ENCODE results near the gene PDZD8. TPM values are rescaled to one million over a fixed set of nuclear protein-coding genes. Genes with fewer than 3 reads are reported as not detected.

Gene PDZD8
- polyA plus RNA-seq, 1 donor (not counting 4 experiments of a cell fraction or from before 2014, with no cell fraction given): 24.3 TPM

DNA sequence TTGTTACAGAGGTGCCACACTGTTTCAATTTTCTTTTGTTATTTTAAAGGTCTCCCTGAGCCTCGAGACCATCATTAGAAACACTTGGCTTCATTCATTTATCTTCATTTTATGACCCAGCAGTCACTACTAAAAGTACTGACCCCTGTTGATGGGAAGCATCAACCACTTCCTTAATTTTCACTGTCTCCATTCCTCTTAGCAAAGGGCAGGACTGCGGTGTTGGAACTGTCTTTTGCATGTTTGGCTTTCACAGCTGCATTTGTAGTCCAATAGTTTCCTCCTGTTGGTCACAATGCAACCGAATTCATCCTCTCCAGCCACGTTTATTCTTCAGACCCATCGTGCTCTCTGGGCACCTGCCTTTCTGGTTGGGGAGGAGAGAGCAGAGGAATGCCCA, 46.7 kb upstream of the PDZD8 start:
- TF ChIP-seq, protein P1, sequence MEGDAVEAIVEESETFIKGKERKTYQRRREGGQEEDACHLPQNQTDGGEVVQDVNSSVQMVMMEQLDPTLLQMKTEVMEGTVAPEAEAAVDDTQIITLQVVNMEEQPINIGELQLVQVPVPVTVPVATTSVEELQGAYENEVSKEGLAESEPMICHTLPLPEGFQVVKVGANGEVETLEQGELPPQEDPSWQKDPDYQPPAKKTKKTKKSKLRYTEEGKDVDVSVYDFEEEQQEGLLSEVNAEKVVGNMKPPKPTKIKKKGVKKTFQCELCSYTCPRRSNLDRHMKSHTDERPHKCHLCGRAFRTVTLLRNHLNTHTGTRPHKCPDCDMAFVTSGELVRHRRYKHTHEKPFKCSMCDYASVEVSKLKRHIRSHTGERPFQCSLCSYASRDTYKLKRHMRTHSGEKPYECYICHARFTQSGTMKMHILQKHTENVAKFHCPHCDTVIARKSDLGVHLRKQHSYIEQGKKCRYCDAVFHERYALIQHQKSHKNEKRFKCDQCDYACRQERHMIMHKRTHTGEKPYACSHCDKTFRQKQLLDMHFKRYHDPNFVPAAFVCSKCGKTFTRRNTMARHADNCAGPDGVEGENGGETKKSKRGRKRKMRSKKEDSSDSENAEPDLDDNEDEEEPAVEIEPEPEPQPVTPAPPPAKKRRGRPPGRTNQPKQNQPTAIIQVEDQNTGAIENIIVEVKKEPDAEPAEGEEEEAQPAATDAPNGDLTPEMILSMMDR (optimal IDR thresholded peaks at IDR 0.05 in 1 of 3, IDR thresholded peaks at IDR 0.05 in 1 of 3, conservative IDR thresholded peaks at IDR 0.05 in 1 of 3; ENCODE audit: extremely low read depth in 1 of 3, insufficient read depth in 2 of 3, low read length in 3 of 3): no peak
- TF ChIP-seq EZH2 (IDR thresholded peaks at IDR 0.05; ENCODE audit: low read length): no peak
- H3K9me3 ChIP-seq (ENCODE audit: control insufficient read depth, low read depth, low read length): peaks cover 4% of the 10 kb centered on the region
- H3K36me3 ChIP-seq (ENCODE audit: control insufficient read depth in 2 of 2, extremely low read depth in 1 of 2, insufficient read depth in 2 of 2, low read length in 2 of 2): no peaks in the 10 kb centered on the region
- peaks cover 28% of the 10 kb centered on the region for H3K4me1 ChIP-seq (ENCODE audit: control insufficient read depth, extremely low read depth, insufficient read depth, low read length)
- no peaks in the 10 kb centered on the region for H3K9me1 ChIP-seq (ENCODE audit: control insufficient read depth, extremely low read depth, insufficient read depth, low read length)
- DNase-seq (ENCODE audit: low read depth, low spot score) (no peak), FAIRE-seq (no peak)
- no peak overlapping the region for H2AFZ ChIP-seq (ENCODE audit: control insufficient read depth, low read length)
- dilution Hi-C loops (cut with MboI; ENCODE audit: extremely low pct_ligation_motif_present, low sequenced_read_pairs): no loop called here
- H3K9ac ChIP-seq (ENCODE audit: control insufficient read depth, extremely low read depth, insufficient read depth, low read length): no peak overlapping the region
- no peak overlapping the region for H3K4me3 ChIP-seq (ENCODE audit: control insufficient read depth in 2 of 3, extremely low read depth in 1 of 3, insufficient read depth in 2 of 3, low read depth in 1 of 3, low read length in 3 of 3)
- no peak overlapping the region for H3K4me2 ChIP-seq (ENCODE audit: control insufficient read depth, extremely low read depth, insufficient read depth, low read depth, low read length)
- H3K27me3 ChIP-seq (ENCODE audit: control insufficient read depth, extremely low read depth, insufficient read depth, low read length): no peaks in the 10 kb centered on the region
- H3K79me2 ChIP-seq (ENCODE audit: control insufficient read depth, insufficient read depth, low read length): no peaks in the 10 kb centered on the region
- no peaks in the 10 kb centered on the region for H4K20me1 ChIP-seq (ENCODE audit: control insufficient read depth, extremely low read depth, insufficient read depth, low read length)
- no peak overlapping the region for H3K27ac ChIP-seq (ENCODE audit: control insufficient read depth, insufficient read depth, low read length)

DNA sequence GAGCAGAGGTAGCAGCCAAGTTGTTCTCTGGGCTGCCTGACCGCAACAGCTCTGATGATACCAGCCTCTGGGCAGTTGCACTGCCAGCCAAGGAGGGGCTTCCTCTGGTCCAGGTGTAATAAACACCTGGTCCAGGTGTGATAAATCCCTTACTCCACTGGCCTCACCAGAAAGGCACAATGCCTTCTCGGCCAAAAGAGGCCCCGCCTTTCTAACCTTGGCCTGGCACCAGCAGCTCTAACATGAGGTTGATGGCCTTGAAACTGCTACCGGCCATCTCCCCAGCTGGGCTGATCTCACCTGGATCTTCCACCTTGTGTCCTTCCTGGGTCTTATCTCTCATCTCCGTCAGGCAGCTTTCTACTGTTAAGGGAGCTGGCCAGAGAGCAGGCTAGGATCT, 45.5 kb upstream of the PDZD8 start:
- dilution Hi-C loops (cut with MboI; ENCODE audit: extremely low pct_ligation_motif_present, low sequenced_read_pairs): no loop called here
- no peaks in the 10 kb centered on the region for H3K79me2 ChIP-seq (ENCODE audit: control insufficient read depth, insufficient read depth, low read length)
- no peak for TF ChIP-seq EZH2 (IDR thresholded peaks at IDR 0.05; ENCODE audit: low read length)
- TF ChIP-seq, protein P1 (optimal IDR thresholded peaks at IDR 0.05 in 1 of 3, IDR thresholded peaks at IDR 0.05 in 1 of 3, conservative IDR thresholded peaks at IDR 0.05 in 1 of 3; ENCODE audit: extremely low read depth in 1 of 3, insufficient read depth in 2 of 3, low read length in 3 of 3): no peak
- DNase-seq (ENCODE audit: low read depth, low spot score) (no peak), FAIRE-seq (no peak)
- H3K4me3 ChIP-seq (ENCODE audit: control insufficient read depth in 2 of 3, extremely low read depth in 1 of 3, insufficient read depth in 2 of 3, low read depth in 1 of 3, low read length in 3 of 3): no peak overlapping the region
- H3K27ac ChIP-seq (ENCODE audit: control insufficient read depth, insufficient read depth, low read length): no peak overlapping the region
- H3K4me1 ChIP-seq (ENCODE audit: control insufficient read depth, extremely low read depth, insufficient read depth, low read length): peaks cover 35% of the 10 kb centered on the region
- H3K27me3 ChIP-seq (ENCODE audit: control insufficient read depth, extremely low read depth, insufficient read depth, low read length): no peaks in the 10 kb centered on the region
- H3K9me3 ChIP-seq (ENCODE audit: control insufficient read depth, low read depth, low read length): peaks cover 4% of the 10 kb centered on the region
- H2AFZ ChIP-seq (ENCODE audit: control insufficient read depth, low read length): no peak overlapping the region
- H4K20me1 ChIP-seq (ENCODE audit: control insufficient read depth, extremely low read depth, insufficient read depth, low read length): no peaks in the 10 kb centered on the region
- no peaks in the 10 kb centered on the region for H3K36me3 ChIP-seq (ENCODE audit: control insufficient read depth in 2 of 2, extremely low read depth in 1 of 2, insufficient read depth in 2 of 2, low read length in 2 of 2)
- no peaks in the 10 kb centered on the region for H3K9me1 ChIP-seq (ENCODE audit: control insufficient read depth, extremely low read depth, insufficient read depth, low read length)
- H3K9ac ChIP-seq (ENCODE audit: control insufficient read depth, extremely low read depth, insufficient read depth, low read length): no peak overlapping the region
- H3K4me2 ChIP-seq (ENCODE audit: control insufficient read depth, extremely low read depth, insufficient read depth, low read depth, low read length): no peak overlapping the region
